ENCODE results near the gene PIGB.
A peak's percentile ranks its signal among the peaks of the same experiment; 100 is the strongest.

Gene PIGB

DNA sequence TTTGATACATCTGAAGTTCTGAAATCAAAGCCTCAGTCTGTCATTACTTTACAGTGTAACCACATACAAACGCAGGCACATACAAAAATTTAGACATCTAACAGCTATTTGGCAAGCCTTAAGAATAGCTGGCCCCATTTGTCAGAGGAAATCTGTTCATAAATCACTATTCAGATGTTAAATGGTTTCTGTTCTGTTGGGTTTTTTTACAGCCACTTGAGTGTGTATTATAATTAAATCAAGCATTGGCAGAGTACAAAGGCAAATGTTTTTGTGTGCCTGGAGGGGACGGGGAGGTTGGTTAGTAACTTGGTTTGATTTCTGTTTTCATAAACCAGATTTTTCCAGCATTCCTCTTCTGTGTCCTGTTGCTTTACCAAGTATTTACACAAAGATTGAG lies 24.1 kb downstream of the PIGB start:
- H3K36me3 Mint-ChIP-seq, result peaks cover 17% of the 10 kb centered on the region
- H3K4me3 Mint-ChIP-seq, result no peak overlapping the region

DNA sequence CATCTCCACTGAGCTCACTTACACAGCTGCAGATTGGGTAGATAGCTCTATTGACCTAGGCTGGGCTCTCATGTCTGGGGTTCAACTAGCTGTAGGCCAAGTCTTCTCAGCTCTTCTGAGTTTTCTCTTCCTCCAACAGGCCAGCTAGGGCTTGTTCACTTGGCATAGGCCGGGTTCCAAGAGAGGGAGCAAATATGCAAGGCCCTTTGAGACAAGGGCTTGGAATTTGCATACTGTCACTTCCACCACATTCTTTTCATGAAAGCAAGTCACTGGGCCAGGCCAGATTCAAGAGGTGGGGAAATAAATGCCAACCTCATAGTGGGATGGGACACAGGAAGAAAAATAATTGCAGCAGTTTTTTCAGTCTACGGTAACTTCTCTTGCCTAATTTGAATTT lies 25.2 kb downstream of the PIGB start:
- H3K4me1 Mint-ChIP-seq (ENCODE audit: low read depth), result no peaks in the 10 kb centered on the region
- no peak overlapping the region for H3K4me3 Mint-ChIP-seq
- no peak overlapping the region for H3K27ac Mint-ChIP-seq
- no peaks in the 10 kb centered on the region for H3K9me3 Mint-ChIP-seq (ENCODE audit: low read depth)
- H3K36me3 Mint-ChIP-seq, result peaks cover 17% of the 10 kb centered on the region
- no peaks in the 10 kb centered on the region for H3K27me3 Mint-ChIP-seq

More for the DNA sequence above, 24.1 kb downstream of the PIGB start:
- H3K4me1 Mint-ChIP-seq (ENCODE audit: low read depth), result no peaks in the 10 kb centered on the region
- no peaks in the 10 kb centered on the region for H3K27me3 Mint-ChIP-seq
- H3K27ac Mint-ChIP-seq, result no peak overlapping the region
- no peaks in the 10 kb centered on the region for H3K9me3 Mint-ChIP-seq (ENCODE audit: low read depth)

GRCh38 chr15:55348281-55348778 lies 29.3 kb downstream of the PIGB start:
- no peak overlapping the region for H3K27ac Mint-ChIP-seq

GRCh38 chr15:55349282-55349681 lies 30.3 kb downstream of the PIGB start:
- Mint-ChIP-seq H3K27ac (no peak overlapping the region), H3K9me3 (ENCODE audit: low read depth) (no peaks in the 10 kb centered on the region), H3K36me3 (peaks cover 8% of the 10 kb centered on the region), H3K27me3 (no peaks in the 10 kb centered on the region), H3K4me3 (no peak overlapping the region), H3K4me1 (ENCODE audit: low read depth) (no peaks in the 10 kb centered on the region)

More at GRCh38 chr15:55348281-55348778, 29.3 kb downstream of the PIGB start:
- H3K36me3 Mint-ChIP-seq, result peaks cover 16% of the 10 kb centered on the region
- H3K9me3 Mint-ChIP-seq (ENCODE audit: low read depth), result no peaks in the 10 kb centered on the region
- no peaks in the 10 kb centered on the region for H3K4me1 Mint-ChIP-seq (ENCODE audit: low read depth)
- H3K27me3 Mint-ChIP-seq, result no peaks in the 10 kb centered on the region
- H3K4me3 Mint-ChIP-seq, result no peak overlapping the region

DNA sequence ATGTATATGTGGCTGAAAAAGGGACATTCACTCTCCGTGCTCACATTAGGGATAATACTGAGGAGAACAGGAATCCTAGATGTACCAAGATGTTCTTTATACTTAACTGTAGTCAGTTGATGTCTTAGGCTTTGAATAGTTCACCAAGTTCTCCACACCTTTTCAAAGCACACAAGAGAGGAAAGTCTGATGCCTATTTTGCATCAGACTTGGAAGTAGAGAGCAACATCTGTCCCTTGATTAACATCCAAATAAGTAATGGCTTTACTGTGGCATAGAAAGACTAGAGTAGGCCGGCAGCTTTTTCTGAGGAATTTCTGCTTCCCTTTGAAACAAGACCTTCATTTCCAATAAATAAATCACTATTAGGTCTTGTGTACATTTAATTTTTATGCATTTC lies 34.0 kb downstream of the PIGB start:
- Mint-ChIP-seq H3K4me3 (no peak overlapping the region), H3K4me1 (ENCODE audit: low read depth) (no peaks in the 10 kb centered on the region), H3K27me3 (no peaks in the 10 kb centered on the region), H3K27ac (no peak overlapping the region), H3K36me3 (peaks cover 8% of the 10 kb centered on the region), H3K9me3 (ENCODE audit: low read depth) (no peaks in the 10 kb centered on the region)

- Mint-ChIP-seq H3K36me3 (peaks cover 7% of the 10 kb centered on the region), H3K9me3 (ENCODE audit: low read depth) (no peaks in the 10 kb centered on the region), H3K27ac (no peak overlapping the region), H3K27me3 (no peaks in the 10 kb centered on the region), H3K4me3 (no peak overlapping the region), H3K4me1 (ENCODE audit: low read depth) (no peaks in the 10 kb centered on the region)
Observed at GRCh38 chr15:55356985-55357585, 38.1 kb downstream of the PIGB start.

GRCh38 chr15:55357774-55358173 lies 38.8 kb downstream of the PIGB start:
- no peak overlapping the region for H3K4me3 Mint-ChIP-seq
- peaks cover 7% of the 10 kb centered on the region for H3K36me3 Mint-ChIP-seq
- H3K9me3 Mint-ChIP-seq (ENCODE audit: low read depth), result no peaks in the 10 kb centered on the region
- H3K27ac Mint-ChIP-seq, result no peak overlapping the region
- no peaks in the 10 kb centered on the region for H3K4me1 Mint-ChIP-seq (ENCODE audit: low read depth)
- H3K27me3 Mint-ChIP-seq, result no peaks in the 10 kb centered on the region

GRCh38 chr15:55358471-55358870 lies 39.4 kb downstream of the PIGB start:
- Mint-ChIP-seq H3K4me3 (no peak overlapping the region), H3K27ac (no peak overlapping the region), H3K27me3 (no peaks in the 10 kb centered on the region), H3K4me1 (ENCODE audit: low read depth) (no peaks in the 10 kb centered on the region), H3K9me3 (ENCODE audit: low read depth) (no peaks in the 10 kb centered on the region), H3K36me3 (peaks cover 7% of the 10 kb centered on the region)

GRCh38 chr15:55360256-55360655 lies 41.2 kb downstream of the PIGB start:
- no peaks in the 10 kb centered on the region for H3K4me1 Mint-ChIP-seq (ENCODE audit: low read depth)
- H3K4me3 Mint-ChIP-seq, result no peak overlapping the region
- H3K27ac Mint-ChIP-seq, result peak overlapping the region; percentile 35
- H3K36me3 Mint-ChIP-seq, result peaks cover 7% of the 10 kb centered on the region
- no peaks in the 10 kb centered on the region for H3K27me3 Mint-ChIP-seq
- no peaks in the 10 kb centered on the region for H3K9me3 Mint-ChIP-seq (ENCODE audit: low read depth)

DNA sequence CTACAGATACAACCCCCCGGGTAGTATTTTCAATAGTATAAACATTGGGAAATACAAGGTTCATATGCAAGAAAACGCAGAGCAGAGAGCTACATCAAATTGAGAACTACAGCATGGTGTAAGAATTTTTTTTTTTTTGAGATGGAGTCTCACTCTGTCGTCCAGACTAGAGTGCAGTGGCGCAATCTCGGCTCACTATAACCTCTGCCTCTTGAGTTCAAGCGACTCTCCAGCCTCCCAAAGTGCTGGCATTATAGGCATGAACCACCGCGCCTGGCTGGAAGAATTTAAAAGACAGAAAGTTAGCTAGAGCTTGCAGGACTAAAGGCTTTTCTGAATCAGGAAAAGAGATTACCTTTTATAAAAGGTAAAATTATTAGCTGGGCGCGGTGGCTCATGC lies 42.0 kb downstream of the PIGB start:
- Mint-ChIP-seq H3K4me3 (no peak overlapping the region), H3K9me3 (ENCODE audit: low read depth) (no peaks in the 10 kb centered on the region), H3K27ac (no peak overlapping the region), H3K27me3 (no peaks in the 10 kb centered on the region), H3K36me3 (peaks cover 7% of the 10 kb centered on the region), H3K4me1 (ENCODE audit: low read depth) (no peaks in the 10 kb centered on the region)

- H3K36me3 Mint-ChIP-seq, result peaks cover 2% of the 10 kb centered on the region
- no peaks in the 10 kb centered on the region for H3K4me1 Mint-ChIP-seq (ENCODE audit: low read depth)
- H3K27ac Mint-ChIP-seq, result no peak overlapping the region
- H3K4me3 Mint-ChIP-seq, result no peak overlapping the region
- H3K27me3 Mint-ChIP-seq, result no peaks in the 10 kb centered on the region
- H3K9me3 Mint-ChIP-seq (ENCODE audit: low read depth), result no peaks in the 10 kb centered on the region
Observed at GRCh38 chr15:55362641-55363040, 43.6 kb downstream of the PIGB start.

- no peak overlapping the region for H3K27ac Mint-ChIP-seq
- no peaks in the 10 kb centered on the region for H3K9me3 Mint-ChIP-seq (ENCODE audit: low read depth)
- H3K36me3 Mint-ChIP-seq, result peaks cover 2% of the 10 kb centered on the region
- H3K4me1 Mint-ChIP-seq (ENCODE audit: low read depth), result no peaks in the 10 kb centered on the region
- no peak overlapping the region for H3K4me3 Mint-ChIP-seq
- no peaks in the 10 kb centered on the region for H3K27me3 Mint-ChIP-seq
Observed at GRCh38 chr15:55366981-55367380, 48.0 kb downstream of the PIGB start.

- H3K27me3 Mint-ChIP-seq, result no peaks in the 10 kb centered on the region
- no peak overlapping the region for H3K4me3 Mint-ChIP-seq
- peaks cover 4% of the 10 kb centered on the region for H3K36me3 Mint-ChIP-seq
- no peak overlapping the region for H3K27ac Mint-ChIP-seq
- H3K9me3 Mint-ChIP-seq (ENCODE audit: low read depth), result no peaks in the 10 kb centered on the region
- peaks cover 3% of the 10 kb centered on the region for H3K4me1 Mint-ChIP-seq (ENCODE audit: low read depth)
Observed at GRCh38 chr15:55372701-55373440, 53.8 kb downstream of the PIGB start.

DNA sequence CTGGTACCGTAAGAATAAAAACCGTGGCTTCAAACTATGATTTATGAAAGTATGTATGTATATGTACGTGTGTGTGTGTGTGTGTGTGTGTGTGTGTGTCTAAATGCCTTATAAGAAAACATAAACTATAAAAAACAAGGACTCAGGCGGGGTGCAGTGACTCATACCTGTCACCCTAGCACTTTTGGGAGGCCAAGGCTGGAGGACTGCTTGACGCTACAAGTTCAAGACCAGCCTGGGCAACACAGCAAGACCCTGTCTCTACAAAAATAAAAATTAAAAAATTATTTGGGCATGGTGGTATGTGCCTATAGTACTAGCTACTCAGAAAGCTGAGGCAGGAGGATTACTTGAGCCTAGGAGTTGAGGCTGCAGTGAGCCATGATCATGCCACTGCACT lies 60.1 kb downstream of the PIGB start:
- Mint-ChIP-seq H3K36me3 (peaks cover 17% of the 10 kb centered on the region), H3K4me3 (no peak overlapping the region), H3K27ac (no peak overlapping the region)

GRCh38 chr15:55381595-55381994 lies 62.6 kb downstream of the PIGB start:
- Mint-ChIP-seq H3K27me3 (no peaks in the 10 kb centered on the region), H3K4me1 (ENCODE audit: low read depth) (no peaks in the 10 kb centered on the region), H3K27ac (no peak overlapping the region), H3K4me3 (no peak overlapping the region), H3K9me3 (ENCODE audit: low read depth) (no peaks in the 10 kb centered on the region), H3K36me3 (peaks cover 17% of the 10 kb centered on the region)

More for the DNA sequence above, 60.1 kb downstream of the PIGB start:
- Mint-ChIP-seq H3K27me3 (no peaks in the 10 kb centered on the region), H3K4me1 (ENCODE audit: low read depth) (no peaks in the 10 kb centered on the region), H3K9me3 (ENCODE audit: low read depth) (no peaks in the 10 kb centered on the region)

GRCh38 chr15:55383687-55384086 lies 64.7 kb downstream of the PIGB start:
- H3K27ac Mint-ChIP-seq, result no peak overlapping the region
- H3K9me3 Mint-ChIP-seq (ENCODE audit: low read depth), result no peaks in the 10 kb centered on the region
- no peak overlapping the region for H3K4me3 Mint-ChIP-seq
- peaks cover 2% of the 10 kb centered on the region for H3K4me1 Mint-ChIP-seq (ENCODE audit: low read depth)
- H3K27me3 Mint-ChIP-seq, result no peaks in the 10 kb centered on the region
- H3K36me3 Mint-ChIP-seq, result peaks cover 19% of the 10 kb centered on the region

Measured in activated naive CD8-positive, alpha-beta T cell (primary cell).